ENCODE data around the gene TTLL1.
"Not testable (repeated sequence)": the region's sequence is repeated elsewhere in the genome, so short reads cannot be mapped to it uniquely, and the experiment has no call there.

Gene TTLL1

DNA sequence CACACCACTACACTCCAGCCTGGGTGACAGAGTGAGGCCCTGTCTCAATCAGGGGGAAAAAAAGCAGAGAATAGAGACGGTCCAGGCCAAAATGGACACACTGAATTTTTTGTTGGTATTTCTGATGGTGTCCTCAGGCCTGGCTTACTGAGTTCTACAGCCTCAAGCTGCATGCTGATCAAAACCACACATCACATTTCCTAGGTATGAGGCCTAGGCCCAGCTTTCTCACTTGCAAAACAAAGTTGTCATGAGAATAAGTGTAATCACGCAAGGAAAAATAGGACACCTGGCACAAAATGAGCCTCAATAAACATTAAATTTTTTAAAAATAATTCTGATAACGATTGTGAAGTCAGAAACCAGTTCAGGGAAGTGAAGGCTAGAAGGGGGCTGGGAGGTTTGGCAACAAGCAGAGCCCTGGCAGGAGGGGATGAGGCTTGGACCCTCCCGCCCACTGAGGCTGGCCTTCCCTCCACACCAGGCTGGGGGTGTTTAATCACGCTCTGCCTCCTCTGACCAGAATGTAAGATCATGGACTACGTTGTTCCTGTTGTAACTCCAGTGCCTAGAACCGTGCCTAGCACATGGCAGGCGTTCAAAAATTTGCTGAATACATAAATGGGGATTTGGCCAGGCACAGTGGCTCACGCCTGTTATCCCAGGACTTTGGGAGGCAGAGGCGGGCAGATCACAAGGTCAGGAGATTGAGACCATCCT, 92.4 kb downstream of the TTLL1 start:
- in situ Hi-C loops (cut with HindIII; ENCODE audit: low sequenced_read_pairs), result no loop called here

DNA sequence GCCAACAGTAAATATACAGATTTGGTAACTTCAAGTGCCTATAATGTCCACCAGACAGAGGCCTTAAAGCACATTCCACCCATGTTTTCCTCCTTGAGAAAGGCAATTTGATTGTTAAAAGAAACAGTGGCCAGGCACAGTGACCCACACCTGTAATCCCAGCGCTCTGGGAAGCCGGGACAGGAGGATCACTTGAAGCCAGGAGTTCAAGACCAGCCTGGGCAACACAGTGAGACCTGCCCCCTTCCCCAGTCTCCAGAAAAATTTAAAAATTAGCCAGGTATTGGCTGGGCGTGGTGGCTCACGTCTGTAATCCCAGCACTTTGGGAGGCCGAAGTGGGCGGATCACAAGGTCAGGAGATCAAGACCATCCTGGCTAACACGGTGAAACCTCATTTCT, 93.5 kb downstream of the TTLL1 start:
- in situ Hi-C loops (cut with HindIII; ENCODE audit: low sequenced_read_pairs), result not testable (repeated sequence)

DNA sequence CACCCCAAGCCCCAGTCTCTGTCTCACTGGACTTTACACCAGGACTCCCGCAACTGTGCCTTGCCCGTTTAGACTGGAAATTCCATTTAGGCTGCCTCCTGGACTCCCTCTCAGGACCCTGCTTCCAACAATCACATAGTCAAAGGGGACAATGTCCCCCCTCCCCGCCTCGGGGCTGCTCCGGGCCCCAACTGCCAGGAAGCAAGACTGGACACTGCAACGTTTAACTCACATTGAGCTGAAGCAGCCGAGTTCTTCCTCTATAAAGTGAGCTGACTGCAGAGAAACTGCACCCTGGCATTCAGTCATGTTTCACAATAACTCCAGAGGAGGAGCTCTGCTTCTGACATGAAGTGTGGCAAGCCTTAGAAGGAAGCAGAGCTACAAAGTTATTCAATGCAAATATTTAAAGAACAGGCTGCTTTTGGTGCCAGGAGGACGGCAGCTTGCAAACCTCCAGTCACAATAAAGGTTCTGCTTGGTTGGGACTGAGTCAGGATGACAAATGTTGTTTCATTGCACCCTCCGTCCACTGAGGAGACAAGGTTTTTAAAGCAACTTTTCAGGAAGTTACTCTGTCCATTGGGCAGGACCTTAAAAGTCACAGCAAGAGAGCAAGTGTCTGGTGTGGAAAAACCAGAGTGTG, 94.2 kb downstream of the TTLL1 start:
- in situ Hi-C loops (cut with HindIII; ENCODE audit: low sequenced_read_pairs), result no loop called here

DNA sequence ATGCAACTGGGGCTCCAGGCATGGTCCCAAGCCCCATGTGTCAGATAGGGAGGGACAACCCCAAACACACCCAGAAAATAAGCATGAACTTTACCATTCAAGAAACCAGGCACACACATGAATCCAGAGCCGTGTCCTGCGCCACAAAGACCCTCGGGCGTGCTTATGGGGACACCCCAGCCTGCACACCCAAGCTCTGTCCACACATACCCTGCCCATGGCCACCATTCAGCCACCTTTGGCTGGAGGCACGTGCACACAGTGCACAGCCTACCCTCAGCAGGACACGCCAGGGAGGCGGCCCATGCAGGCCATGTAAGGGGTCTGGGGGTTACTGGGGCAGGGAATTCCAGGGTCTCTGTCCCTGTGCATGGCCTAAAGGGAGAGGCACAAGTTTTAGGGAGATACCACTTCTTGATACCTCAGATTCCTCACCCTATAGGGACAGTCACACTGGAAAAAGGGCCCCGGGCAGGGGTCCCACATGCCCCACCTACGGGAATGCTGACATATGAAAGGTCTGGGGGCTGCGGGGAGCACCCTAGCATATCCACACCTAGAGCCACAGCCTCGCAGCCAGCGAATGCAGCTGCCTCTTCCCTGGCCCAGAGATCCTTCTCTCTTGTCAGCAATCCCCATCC, 94.8 kb downstream of the TTLL1 start:
- in situ Hi-C loops (cut with HindIII; ENCODE audit: low sequenced_read_pairs), result no loop called here

DNA sequence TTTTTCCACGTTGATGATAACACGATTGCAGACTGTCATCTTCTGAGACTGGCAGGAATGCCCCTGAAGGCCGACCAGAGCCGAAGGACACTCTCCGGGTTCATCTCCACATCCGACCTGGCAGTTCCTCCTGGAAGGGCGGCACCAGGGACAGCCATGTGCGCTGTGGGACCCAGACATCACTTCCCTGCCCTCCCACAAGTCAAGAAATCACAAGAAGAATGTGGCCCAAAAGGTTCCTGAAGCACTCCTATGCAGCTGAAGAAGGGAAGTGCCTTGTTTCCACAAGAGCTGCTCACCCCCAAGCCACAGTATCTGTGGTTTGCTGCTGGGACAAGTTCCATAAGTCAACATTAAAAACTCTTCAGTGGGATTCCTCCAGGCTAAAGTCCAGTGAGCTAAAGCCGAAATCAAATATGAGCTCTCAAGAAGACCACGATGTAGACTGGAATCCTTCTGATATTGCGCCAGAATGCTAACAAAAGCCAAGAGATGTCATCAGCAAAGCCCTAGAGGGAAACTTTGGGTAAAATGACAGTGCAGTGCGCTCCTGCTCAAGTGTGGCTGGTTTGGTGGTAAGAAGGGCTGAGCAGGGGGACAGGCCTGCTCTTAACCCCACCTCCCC, 95.4 kb downstream of the TTLL1 start:
- in situ Hi-C loops (cut with HindIII; ENCODE audit: low sequenced_read_pairs), result no loop called here

DNA sequence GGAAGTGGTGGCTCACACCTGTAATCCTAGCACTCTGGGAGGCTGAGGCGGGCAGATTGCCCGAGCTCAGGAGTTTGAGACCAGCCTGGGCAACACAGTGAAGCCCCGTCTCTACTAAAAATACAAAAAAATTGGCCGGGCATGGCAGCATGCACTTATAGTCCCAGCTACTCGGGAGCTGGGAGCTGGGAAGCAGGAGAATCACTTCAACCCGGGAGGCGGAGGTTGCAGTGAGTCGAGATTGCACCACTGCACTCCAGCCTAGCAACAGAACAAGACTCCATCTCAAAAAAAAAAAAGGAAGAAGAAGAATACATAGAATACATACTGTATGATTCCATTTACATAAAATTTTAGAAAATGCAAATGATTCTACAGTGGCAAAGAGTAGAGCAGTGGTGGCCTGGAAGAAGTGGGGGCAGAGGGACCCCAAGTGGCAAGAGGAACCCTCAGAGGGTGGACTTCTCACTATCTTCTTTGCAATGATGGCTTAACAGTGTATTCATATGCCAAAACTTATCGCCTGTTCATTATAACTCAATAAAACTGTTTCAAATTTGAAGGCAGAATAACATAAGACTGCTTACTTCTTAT, 96.2 kb downstream of the TTLL1 start:
- in situ Hi-C loops (cut with HindIII; ENCODE audit: low sequenced_read_pairs), result no loop called here

DNA sequence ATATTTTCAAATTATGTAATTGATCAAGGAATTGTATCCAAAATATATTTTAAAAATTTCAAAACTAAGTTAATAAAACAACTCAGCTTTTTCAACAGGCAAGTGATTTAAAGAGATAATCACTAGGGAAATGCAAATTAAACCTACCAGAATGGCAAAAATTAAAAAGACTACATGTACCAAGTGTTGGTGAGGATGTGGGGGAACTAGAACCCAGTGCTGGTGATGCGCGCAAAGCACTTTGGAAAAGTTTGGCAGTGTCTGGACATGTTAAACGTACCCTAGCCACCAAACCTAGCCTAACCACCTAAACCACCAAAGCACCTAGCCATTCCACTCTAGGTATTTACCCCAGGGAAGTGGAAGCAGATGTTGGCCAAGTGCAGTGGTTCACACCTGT, 97.1 kb downstream of the TTLL1 start:
- in situ Hi-C loops (cut with HindIII; ENCODE audit: low sequenced_read_pairs), result no loop called here

DNA sequence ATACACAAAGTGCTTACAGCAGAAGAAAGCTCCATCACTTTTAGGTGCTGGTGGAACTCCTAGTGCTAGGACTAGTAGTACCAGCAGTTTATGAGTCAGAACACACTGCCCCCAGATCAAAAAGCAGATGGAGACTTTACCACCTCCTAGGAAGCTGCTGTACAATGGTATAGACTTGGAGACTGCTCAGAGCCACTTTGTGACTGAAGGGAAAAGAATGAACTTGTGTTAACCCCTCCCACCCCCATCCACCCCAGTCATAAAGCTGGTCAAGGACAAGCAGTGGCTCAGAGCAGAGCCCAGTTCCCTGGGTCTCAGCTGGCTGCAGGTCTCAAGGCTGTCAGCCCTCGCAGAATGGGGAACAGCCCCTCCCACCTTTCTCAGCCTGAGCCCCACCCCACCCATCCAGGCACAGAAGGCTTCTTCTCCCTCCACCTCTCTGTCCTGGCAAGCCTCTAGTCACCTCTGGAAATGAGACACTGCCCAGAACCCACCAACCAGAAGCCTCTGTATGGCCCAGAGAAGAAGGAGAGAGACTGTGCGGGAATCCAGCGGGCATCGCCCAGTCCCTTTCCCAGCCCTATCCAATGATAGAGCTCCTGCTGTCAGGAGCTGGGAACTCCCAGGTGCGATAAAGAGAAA, 98.1 kb downstream of the TTLL1 start:
- in situ Hi-C loops (cut with HindIII; ENCODE audit: low sequenced_read_pairs), result no loop called here

DNA sequence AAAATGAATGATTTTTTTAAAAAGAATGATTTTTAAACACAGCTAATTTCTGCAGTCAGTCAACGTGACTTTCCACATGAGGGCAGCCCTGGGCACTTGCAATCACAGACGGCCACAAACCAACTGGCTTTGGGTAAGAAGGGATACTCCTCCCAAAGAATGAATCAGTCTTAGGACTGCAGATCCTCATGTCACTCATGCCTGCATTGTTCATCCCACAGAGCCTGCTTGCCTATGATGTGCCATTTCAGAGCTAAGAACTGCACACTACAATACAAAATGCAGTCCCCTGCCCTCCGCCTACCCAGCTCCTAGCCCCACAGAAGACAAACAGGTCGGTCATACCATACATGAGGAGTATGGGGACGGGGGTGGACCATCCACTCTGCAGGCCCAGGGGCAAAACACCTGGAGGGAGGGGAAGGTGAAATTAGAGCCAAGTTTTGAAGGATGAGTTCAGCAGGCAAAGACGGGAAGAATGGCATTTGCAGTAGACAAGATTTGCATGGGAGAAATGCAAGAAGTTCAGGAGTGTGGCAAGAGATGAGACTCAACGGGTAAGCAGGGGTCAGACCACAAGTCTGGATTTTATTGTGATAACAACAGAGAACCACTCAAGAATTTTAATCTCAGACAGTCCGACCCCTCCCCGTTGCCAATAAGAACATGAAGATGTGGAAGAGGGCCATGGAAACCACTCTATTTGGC, 98.9 kb downstream of the TTLL1 start:
- in situ Hi-C loops (cut with HindIII; ENCODE audit: low sequenced_read_pairs), result no loop called here
